Lower leg skin (tissue), 4 donors: ENCODE data around the gene MDM4. TPM values are rescaled to one million over a fixed set of nuclear protein-coding genes. Genes with fewer than 3 reads are reported as not detected.

Experiments
- DNase-seq, 2 donors: peaks; one replicate each; pipeline ENCODE4 v3.0.0-alpha.2; 2019; ENCODE audit warnings: low spot score in 2 of 2
- H3K4me3 ChIP-seq: fragments of 200-600 bp; sonication (generic); 2 replicates; pipeline ENCODE4 v1.5.1; 2017; ENCODE audit warnings: mild to moderate bottlenecking, low read depth; ENCODE audit not compliant: poor library complexity, severe bottlenecking
- POLR2A ChIP-seq, 2 donors: fragments of 450-650 bp; IDR thresholded peaks; one replicate each; pipeline ENCODE4 v1.6.1; 2016 to 2017; ENCODE audit warnings: antibody characterized with exemption in 2 of 2, mild to moderate bottlenecking in 1 of 2, moderate library complexity in 1 of 2
- WGBS, 2 donors: methylation state at CpG; one replicate each; pipeline ENCODE4 v1.1.5; 2018; 5-methylcytosine and 5-hydroxymethylcytosine counted together
- intact Hi-C: fragments of 100-400 bp; cut with DNase I; formaldehyde crosslinking; loops from one replicate; pipeline ENCODE4 v1.15.0; 2023; ENCODE audit warnings: low total_unique reads
- total RNA-seq, 4 donors: library from RNA; depleted of rRNA; stranded (reverse); fragments of >200 nt; gene quantifications; one replicate each; pipeline ENCODE4 v1.1.0, GENCODE V29; 2016
- TF ChIP-seq, protein P1 (sequence below), 3 donors: fragments of 450-650 bp; IDR thresholded peaks; one replicate each; pipeline ENCODE4 v1.5.1; 2016; ENCODE audit warnings: antibody characterized with exemption in 3 of 3, mild to moderate bottlenecking in 3 of 3, moderate library complexity in 2 of 3

The MDM4 gene
- total RNA-seq, 4 donors from 2014 or later: 32.4 to 89.0 (median 43.0) TPM

DNA sequence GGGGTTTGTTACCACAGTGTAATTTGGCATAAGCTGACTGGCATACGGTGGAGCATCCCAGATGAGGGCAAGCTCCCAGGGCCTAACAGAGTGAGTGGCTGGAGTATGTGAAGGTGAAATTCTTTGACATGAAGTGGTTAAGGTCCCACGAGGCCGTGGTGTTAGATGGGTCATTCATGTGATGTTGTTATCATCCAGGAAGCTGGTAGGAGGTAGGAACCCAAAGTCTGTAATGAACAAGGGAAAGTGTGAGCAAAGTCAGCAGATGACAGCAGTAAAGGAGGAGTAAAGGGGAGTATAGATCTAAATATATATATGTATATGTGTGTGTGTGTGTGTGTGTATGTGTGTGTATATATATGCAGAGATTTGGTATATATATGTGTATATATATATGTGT, 47.6 kb downstream of the MDM4 start:
- no peak overlapping the region for H3K4me3 ChIP-seq
- DNase-seq: no peak
- TF ChIP-seq POLR2A (IDR thresholded peaks at IDR 0.05): no peak
- TF ChIP-seq, protein P1, sequence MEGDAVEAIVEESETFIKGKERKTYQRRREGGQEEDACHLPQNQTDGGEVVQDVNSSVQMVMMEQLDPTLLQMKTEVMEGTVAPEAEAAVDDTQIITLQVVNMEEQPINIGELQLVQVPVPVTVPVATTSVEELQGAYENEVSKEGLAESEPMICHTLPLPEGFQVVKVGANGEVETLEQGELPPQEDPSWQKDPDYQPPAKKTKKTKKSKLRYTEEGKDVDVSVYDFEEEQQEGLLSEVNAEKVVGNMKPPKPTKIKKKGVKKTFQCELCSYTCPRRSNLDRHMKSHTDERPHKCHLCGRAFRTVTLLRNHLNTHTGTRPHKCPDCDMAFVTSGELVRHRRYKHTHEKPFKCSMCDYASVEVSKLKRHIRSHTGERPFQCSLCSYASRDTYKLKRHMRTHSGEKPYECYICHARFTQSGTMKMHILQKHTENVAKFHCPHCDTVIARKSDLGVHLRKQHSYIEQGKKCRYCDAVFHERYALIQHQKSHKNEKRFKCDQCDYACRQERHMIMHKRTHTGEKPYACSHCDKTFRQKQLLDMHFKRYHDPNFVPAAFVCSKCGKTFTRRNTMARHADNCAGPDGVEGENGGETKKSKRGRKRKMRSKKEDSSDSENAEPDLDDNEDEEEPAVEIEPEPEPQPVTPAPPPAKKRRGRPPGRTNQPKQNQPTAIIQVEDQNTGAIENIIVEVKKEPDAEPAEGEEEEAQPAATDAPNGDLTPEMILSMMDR (IDR thresholded peaks at IDR 0.05): no peak
- WGBS, 2 donors: 79 to 80% methylated on average over 3 of the region's 3 CpGs
- intact Hi-C loops: loop anchor here (10.0 kb wide), 1 partner anchor 241 kb away; no protein-coding TSS in a partner anchor

DNA sequence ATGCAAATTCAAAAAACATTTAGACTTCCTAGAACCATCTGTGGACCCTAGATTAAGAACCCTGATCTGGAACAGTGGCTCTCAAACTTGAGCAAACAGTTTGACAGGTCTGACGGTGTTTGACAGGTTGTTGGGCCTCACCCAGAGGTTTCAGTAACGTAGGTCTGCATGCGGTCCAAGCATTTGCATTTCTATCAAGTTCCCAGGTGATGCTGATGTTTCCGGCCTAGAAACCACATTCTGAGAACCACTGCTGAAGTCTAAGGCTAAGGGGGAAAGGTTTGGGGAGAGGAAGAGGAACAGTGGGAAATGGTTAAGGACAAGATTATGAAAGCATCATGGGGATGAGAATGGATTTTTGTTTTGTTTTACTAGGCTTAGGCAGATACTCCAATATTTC, 48.6 kb downstream of the MDM4 start:
- WGBS, 2 donors: 58 to 76% methylated on average over 4 of the region's 4 CpGs
- H3K4me3 ChIP-seq: no peak overlapping the region
- intact Hi-C loops: loop anchor here (10.0 kb wide), 1 partner anchor 240 kb away; no protein-coding TSS in a partner anchor
- TF ChIP-seq, protein P1 (IDR thresholded peaks at IDR 0.05): no peak
- DNase-seq: no peak

DNA sequence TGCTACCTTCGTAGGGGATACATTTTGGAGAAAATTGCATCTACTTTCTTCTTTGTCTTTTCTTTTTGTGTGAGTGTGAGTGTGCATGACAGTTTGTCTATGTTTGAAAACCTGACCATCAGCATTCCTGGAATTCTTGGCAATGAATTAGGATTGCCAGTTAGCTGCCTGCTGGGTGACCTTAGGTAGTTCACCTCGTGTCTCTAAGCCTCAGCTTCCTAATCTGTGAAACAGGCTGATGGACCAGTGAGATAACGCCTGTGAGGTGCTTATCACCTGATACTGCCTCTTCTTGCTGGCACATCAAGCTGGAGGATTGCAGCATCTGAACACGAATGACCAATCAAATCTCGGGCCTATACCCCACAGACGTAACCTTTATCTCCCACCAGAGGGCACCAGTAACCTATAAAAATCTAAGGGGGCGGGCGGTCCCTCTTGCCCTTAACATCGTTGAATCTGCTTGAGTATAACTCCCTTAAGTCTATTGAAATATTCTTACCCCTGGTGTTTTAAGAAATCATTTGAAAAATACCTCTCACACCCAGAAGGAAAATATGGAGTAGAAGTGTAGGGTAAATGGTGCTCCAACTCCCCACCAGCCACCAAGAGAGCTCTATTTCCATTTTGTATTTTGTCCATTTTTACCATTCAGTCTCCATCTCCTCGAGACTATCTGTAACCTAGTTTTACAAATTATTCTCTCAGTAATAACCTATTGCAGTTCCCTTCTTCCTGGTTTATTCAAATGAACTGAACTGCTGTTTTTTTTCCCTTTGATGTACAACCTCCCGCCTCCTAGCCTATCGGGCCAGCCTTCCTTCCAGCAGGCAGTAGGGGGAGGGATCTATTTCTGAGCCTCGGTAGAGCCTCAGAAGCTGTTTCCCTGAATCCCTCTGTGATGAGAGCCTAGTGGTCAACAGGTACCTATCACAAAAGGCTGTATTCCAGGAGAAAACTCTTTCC, 49.7 kb downstream of the MDM4 start:
- DNase-seq: no peak
- 27 to 30% methylated on average over 13 of the region's 13 CpGs for WGBS, 2 donors
- H3K4me3 ChIP-seq: no peak overlapping the region
- no peak for TF ChIP-seq POLR2A (IDR thresholded peaks at IDR 0.05)
- TF ChIP-seq, protein P1 (IDR thresholded peaks at IDR 0.05): no peak
- intact Hi-C loops: loop anchor here (10.0 kb wide), 1 partner anchor 239 kb away; no protein-coding TSS in a partner anchor

DNA sequence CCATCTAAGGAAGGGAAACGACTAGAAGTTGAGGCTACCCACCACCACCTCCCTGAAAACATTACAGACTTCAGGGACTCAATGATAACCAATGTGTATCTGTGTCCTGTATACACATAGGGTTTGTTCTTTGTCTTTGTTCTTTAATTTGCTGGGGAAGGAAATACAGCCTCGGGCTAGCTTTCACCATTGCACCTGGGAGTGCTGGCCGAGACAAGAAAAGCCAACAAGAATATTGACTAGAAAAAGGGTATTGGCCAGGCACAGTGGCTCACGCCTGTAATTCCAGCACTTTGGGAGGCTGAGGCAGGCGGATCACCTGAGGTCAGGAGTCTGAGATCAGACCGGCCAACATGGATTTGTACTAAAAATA, 50.4 kb downstream of the MDM4 start:
- TF ChIP-seq POLR2A (IDR thresholded peaks at IDR 0.05): no peak
- TF ChIP-seq, protein P1 (IDR thresholded peaks at IDR 0.05): no peak
- DNase-seq: no peak
- H3K4me3 ChIP-seq: no peak overlapping the region
- intact Hi-C loops: loop anchor here (10.0 kb wide), 1 partner anchor 238 kb away; no protein-coding TSS in a partner anchor
- whole genome bisulfite sequencing, 2 donors: 87 to 91% methylated on average over 6 of the region's 6 CpGs

DNA sequence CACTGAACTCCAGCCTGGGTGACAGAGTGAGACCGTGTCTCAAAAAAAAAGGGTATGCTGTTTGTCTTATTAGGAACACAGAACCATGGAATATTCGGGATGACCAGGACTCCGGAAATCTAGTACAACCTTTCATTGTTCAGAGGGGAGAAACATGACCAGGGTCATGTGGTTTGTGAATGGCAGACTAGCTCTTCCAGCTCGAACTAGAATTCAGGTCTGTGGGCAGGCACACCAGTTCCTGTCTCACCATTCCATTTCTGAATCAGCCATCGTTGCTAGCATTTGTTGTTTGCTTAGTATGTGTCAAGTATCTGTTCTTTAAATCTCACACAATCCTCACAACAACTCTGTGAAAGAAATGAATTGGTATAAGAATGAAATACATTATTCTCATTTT, 50.9 kb downstream of the MDM4 start:
- no peak overlapping the region for H3K4me3 ChIP-seq
- TF ChIP-seq, protein P1 (IDR thresholded peaks at IDR 0.05): no peak
- TF ChIP-seq POLR2A (IDR thresholded peaks at IDR 0.05): no peak
- no peak for DNase-seq
- intact Hi-C loops: loop anchor here (10.0 kb wide), 1 partner anchor 238 kb away; no protein-coding TSS in a partner anchor
- WGBS, 2 donors: 75 to 82% methylated on average over 5 of the region's 5 CpGs
